Right lobe of liver (tissue), 6 donors: ENCODE results near the gene COL4A5. TPM values are rescaled to one million over a fixed set of nuclear protein-coding genes. Genes with fewer than 3 reads are reported as not detected.

ENCODE experiments used
- ATAC-seq, 4 donors: fragments of 200-7000 bp; cut with Tn5 transposase; one replicate each; pipeline ENCODE4 v1.9.1; 2020; ENCODE audit warnings: mild to moderate bottlenecking in 4 of 4, moderate library complexity in 4 of 4
- DNase-seq, 3 donors: peaks; one replicate each; pipeline ENCODE4 v3.0.0-alpha.2; 2020
- H3K27ac ChIP-seq, 3 donors: fragments of 200-600 bp; one replicate each; pipeline ENCODE4 v1.8.0; 2022
- H3K27me3 ChIP-seq, 2 donors: fragments of 200-600 bp; one replicate each; pipeline ENCODE4 v1.8.0; 2022
- H3K36me3 ChIP-seq, 4 donors: fragments of 200-600 bp; sonication (generic) in 1 of 4; one replicate each; pipeline versions ENCODE4 v1.5.1 to v1.8.0; 2017 to 2022; ENCODE audit warnings: control low read depth in 1 of 4
- H3K4me1 ChIP-seq, 4 donors: fragments of 200-600 bp; sonication (generic) in 1 of 4; one replicate each; pipeline versions ENCODE4 v1.5.1 to v1.8.0; 2017 to 2022; ENCODE audit warnings: control low read depth in 1 of 4
- H3K4me3 ChIP-seq, 3 donors: fragments of 200-600 bp; one replicate each; pipeline ENCODE4 v1.8.0; 2022
- H3K9me3 ChIP-seq, 4 donors: fragments of 200-600 bp; sonication (generic) in 1 of 4; one replicate each; pipeline versions ENCODE4 v1.5.1 to v1.8.0; 2017 to 2022; ENCODE audit warnings: control low read depth in 1 of 4
- POLR2A ChIP-seq: fragments of 450-650 bp; IDR thresholded peaks from one replicate; pipeline ENCODE4 v1.6.1; 2017; ENCODE audit warnings: antibody characterized with exemption, mild to moderate bottlenecking
- WGBS: methylation state at CpG from one replicate; pipeline ENCODE4 v1.1.6; 2018; ENCODE audit warnings: low coverage, low lambda C conversion rate; ENCODE audit not compliant: insufficient coverage; ENCODE audit errors: missing lambda C conversion rate; 5-methylcytosine and 5-hydroxymethylcytosine counted together
- intact Hi-C, 2 donors: fragments of 100-400 bp; cut with DNase I; formaldehyde crosslinking; loops; one replicate each; pipeline versions ENCODE4 v1.11.2 to v1.14.1; 2022
- total RNA-seq, 6 experiments: library from RNA; depleted of rRNA in 2 of 6; stranded (reverse); fragments of >200 nt in 2 of 6; fragmentation: NEBNext Ultra II Directional in 3 of 6; extraction: Animal tissue kit (Norgen Biotek cat#: 25700) in 3 of 6; gene quantifications; one replicate each; pipeline versions ENCODE4 v1.1.0 to v1.2.4, GENCODE V29; 2016 to 2023
- TF ChIP-seq, protein P1 (sequence below), 4 donors: fragments of 200-600 bp in 3 of 4; fragments of 450-650 bp in 1 of 4; IDR thresholded peaks; one replicate each; pipeline versions ENCODE4 v1.5.1 to v1.8.0; 2016 to 2022; ENCODE audit warnings: antibody characterized with exemption in 4 of 4, mild to moderate bottlenecking in 2 of 4
- donor health status: DM: no; HTN: yes; CAD: no.
- donor health status: DM: no; HTN: no; CAD: no.
- donor health status: DM: no; HTN: no; CAD: no.
- donor health status: DM: no; HTN: yes; CAD: no.
- donor health status: DM: no; HTN: yes; CAD: no.

Gene COL4A5
- total RNA-seq, 6 experiments from 2014 or later: 0.65 to 4.0 (median 1.6) TPM

GRCh38 chrX:108664701-108665100 is 225.1 kb downstream of the COL4A5 start:
- no peaks in the 10 kb centered on the region for H3K36me3 ChIP-seq
- H3K27me3 ChIP-seq: peaks cover 0 to 12% of the 10 kb centered on the region in 2 donors
- DNase-seq: no peak
- no peak overlapping the region for H3K4me3 ChIP-seq
- intact Hi-C loops: no loop called here
- H3K27ac ChIP-seq: no peak overlapping the region
- no peaks in the 10 kb centered on the region for H3K4me1 ChIP-seq
- TF ChIP-seq, protein P1, sequence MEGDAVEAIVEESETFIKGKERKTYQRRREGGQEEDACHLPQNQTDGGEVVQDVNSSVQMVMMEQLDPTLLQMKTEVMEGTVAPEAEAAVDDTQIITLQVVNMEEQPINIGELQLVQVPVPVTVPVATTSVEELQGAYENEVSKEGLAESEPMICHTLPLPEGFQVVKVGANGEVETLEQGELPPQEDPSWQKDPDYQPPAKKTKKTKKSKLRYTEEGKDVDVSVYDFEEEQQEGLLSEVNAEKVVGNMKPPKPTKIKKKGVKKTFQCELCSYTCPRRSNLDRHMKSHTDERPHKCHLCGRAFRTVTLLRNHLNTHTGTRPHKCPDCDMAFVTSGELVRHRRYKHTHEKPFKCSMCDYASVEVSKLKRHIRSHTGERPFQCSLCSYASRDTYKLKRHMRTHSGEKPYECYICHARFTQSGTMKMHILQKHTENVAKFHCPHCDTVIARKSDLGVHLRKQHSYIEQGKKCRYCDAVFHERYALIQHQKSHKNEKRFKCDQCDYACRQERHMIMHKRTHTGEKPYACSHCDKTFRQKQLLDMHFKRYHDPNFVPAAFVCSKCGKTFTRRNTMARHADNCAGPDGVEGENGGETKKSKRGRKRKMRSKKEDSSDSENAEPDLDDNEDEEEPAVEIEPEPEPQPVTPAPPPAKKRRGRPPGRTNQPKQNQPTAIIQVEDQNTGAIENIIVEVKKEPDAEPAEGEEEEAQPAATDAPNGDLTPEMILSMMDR (IDR thresholded peaks at IDR 0.05): no peak
- no peak for TF ChIP-seq POLR2A
- 61% methylated on average over 3 of the region's 3 CpGs for WGBS
- H3K9me3 ChIP-seq: no peaks in the 10 kb centered on the region
- ATAC-seq: no peak

- intact Hi-C loops: no loop called here
- H3K4me3 ChIP-seq: no peak overlapping the region
- peaks cover 0 to 14% of the 10 kb centered on the region in 2 donors for H3K27me3 ChIP-seq
- no peaks in the 10 kb centered on the region for H3K4me1 ChIP-seq
- DNase-seq (no peak), ATAC-seq (no peak)
- no peaks in the 10 kb centered on the region for H3K36me3 ChIP-seq
- WGBS: 86% methylated on average over 1 of the region's 1 CpG
- H3K9me3 ChIP-seq: no peaks in the 10 kb centered on the region
- H3K27ac ChIP-seq: no peak overlapping the region
- TF ChIP-seq, protein P1 (IDR thresholded peaks at IDR 0.05): no peak
- no peak for TF ChIP-seq POLR2A
Measured at GRCh38 chrX:108666101-108666500, 226.5 kb downstream of the COL4A5 start.

GRCh38 chrX:108671526-108671925 is 231.9 kb downstream of the COL4A5 start:
- DNase-seq: no peak
- H3K9me3 ChIP-seq: no peaks in the 10 kb centered on the region
- H3K27ac ChIP-seq: no peak overlapping the region
- TF ChIP-seq, protein P1 (IDR thresholded peaks at IDR 0.05): no peak
- TF ChIP-seq POLR2A: no peak
- peaks cover 0 to 12% of the 10 kb centered on the region in 2 donors for H3K27me3 ChIP-seq
- no peak overlapping the region for H3K4me3 ChIP-seq
- 68% methylated on average over 2 of the region's 2 CpGs for WGBS
- no peak for ATAC-seq
- intact Hi-C loops: no loop called here
- no peaks in the 10 kb centered on the region for H3K4me1 ChIP-seq
- H3K36me3 ChIP-seq: no peaks in the 10 kb centered on the region

DNA sequence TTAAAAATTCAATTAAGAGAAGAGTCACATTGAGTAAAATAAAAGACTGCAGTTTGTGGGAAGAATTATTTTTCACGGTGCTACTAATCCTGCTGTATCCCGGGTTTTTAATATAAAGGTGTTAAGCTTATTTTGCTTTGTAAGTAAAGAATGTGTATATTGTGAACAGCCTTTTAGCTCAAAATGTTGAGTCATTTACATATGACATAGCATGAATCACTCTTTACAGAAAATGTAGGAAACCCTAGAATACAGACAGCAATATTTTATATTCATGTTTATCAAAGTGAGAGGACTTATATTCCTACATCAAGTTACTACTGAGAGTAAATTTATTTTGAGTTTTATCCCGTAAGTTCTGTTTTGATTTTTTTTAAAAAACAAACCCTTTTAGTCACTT is 257.1 kb downstream of the COL4A5 start:
- ATAC-seq (no peak), DNase-seq (no peak)
- TF ChIP-seq, protein P1 (IDR thresholded peaks at IDR 0.05): no peak
- TF ChIP-seq POLR2A: no peak
- no peak overlapping the region for H3K27ac ChIP-seq
- intact Hi-C loops: no loop called here
- no peaks in the 10 kb centered on the region for H3K9me3 ChIP-seq
- peaks cover 0 to 5% of the 10 kb centered on the region in 2 donors for H3K27me3 ChIP-seq
- no peaks in the 10 kb centered on the region for H3K4me1 ChIP-seq
- WGBS: 51% methylated on average over 3 of the region's 3 CpGs
- no peaks in the 10 kb centered on the region for H3K36me3 ChIP-seq
- no peak overlapping the region for H3K4me3 ChIP-seq

GRCh38 chrX:108699368-108699767 is 259.7 kb downstream of the COL4A5 start:
- TF ChIP-seq POLR2A: no peak
- TF ChIP-seq, protein P1 (IDR thresholded peaks at IDR 0.05): peak; percentile 38 to 60 (median 43)
- no peaks in the 10 kb centered on the region for H3K36me3 ChIP-seq
- peaks cover 0 to 5% of the 10 kb centered on the region in 2 donors for H3K27me3 ChIP-seq
- ATAC-seq (peak in 3 of 4 donors; percentile 60 to 77 (median 72)), DNase-seq (no peak)
- no peaks in the 10 kb centered on the region for H3K9me3 ChIP-seq
- WGBS: 10% methylated on average over 1 of the region's 1 CpG
- no peaks in the 10 kb centered on the region for H3K4me1 ChIP-seq
- H3K27ac ChIP-seq: no peak overlapping the region
- H3K4me3 ChIP-seq: no peak overlapping the region
- intact Hi-C loops: no loop called here
